ENCODE data around the gene ZNF326.

ZNF326 gene

GRCh38 chr1:89957107-89957506, 37.8 kb upstream of the ZNF326 start:
- DNase-seq (ENCODE audit: low spot score): no peak
- TF ChIP-seq CTCF (IDR thresholded peaks at IDR 0.05; ENCODE audit: borderline replicate concordance, control extremely low read depth, extremely low read depth, insufficient read depth, missing control alignments): no peak
- in situ Hi-C loops (cut with MboI; ENCODE audit: low sequenced_read_pairs, unreplicated experiment): no loop called here

GRCh38 chr1:89958851-89959654, 35.9 kb upstream of the ZNF326 start:
- TF ChIP-seq CTCF (IDR thresholded peaks at IDR 0.05; ENCODE audit: borderline replicate concordance, control extremely low read depth, extremely low read depth, insufficient read depth, missing control alignments): no peak
- no peak for DNase-seq (ENCODE audit: low spot score)
- in situ Hi-C loops (cut with MboI; ENCODE audit: low sequenced_read_pairs, unreplicated experiment): no loop called here

GRCh38 chr1:89959719-89960118, 35.2 kb upstream of the ZNF326 start:
- DNase-seq (ENCODE audit: low spot score): no peak
- in situ Hi-C loops (cut with MboI; ENCODE audit: low sequenced_read_pairs, unreplicated experiment): no loop called here
- no peak for TF ChIP-seq CTCF (IDR thresholded peaks at IDR 0.05; ENCODE audit: borderline replicate concordance, control extremely low read depth, extremely low read depth, insufficient read depth, missing control alignments)

GRCh38 chr1:89962024-89962741, 32.7 kb upstream of the ZNF326 start:
- no peak for DNase-seq (ENCODE audit: low spot score)
- TF ChIP-seq CTCF (IDR thresholded peaks at IDR 0.05; ENCODE audit: borderline replicate concordance, control extremely low read depth, extremely low read depth, insufficient read depth, missing control alignments): no peak
- in situ Hi-C loops (cut with MboI; ENCODE audit: low sequenced_read_pairs, unreplicated experiment): no loop called here

GRCh38 chr1:89962742-89963075, 32.2 kb upstream of the ZNF326 start:
- no peak for DNase-seq (ENCODE audit: low spot score)
- in situ Hi-C loops (cut with MboI; ENCODE audit: low sequenced_read_pairs, unreplicated experiment): no loop called here
- no peak for TF ChIP-seq CTCF (IDR thresholded peaks at IDR 0.05; ENCODE audit: borderline replicate concordance, control extremely low read depth, extremely low read depth, insufficient read depth, missing control alignments)

- in situ Hi-C loops (cut with MboI; ENCODE audit: low sequenced_read_pairs, unreplicated experiment): no loop called here
- TF ChIP-seq CTCF (IDR thresholded peaks at IDR 0.05; ENCODE audit: borderline replicate concordance, control extremely low read depth, extremely low read depth, insufficient read depth, missing control alignments): no peak
- DNase-seq (ENCODE audit: low spot score): no peak
Measured at GRCh38 chr1:89965193-89965768, 29.6 kb upstream of the ZNF326 start.
